ENCODE measurements around the gene DMRTC2.

DNA sequence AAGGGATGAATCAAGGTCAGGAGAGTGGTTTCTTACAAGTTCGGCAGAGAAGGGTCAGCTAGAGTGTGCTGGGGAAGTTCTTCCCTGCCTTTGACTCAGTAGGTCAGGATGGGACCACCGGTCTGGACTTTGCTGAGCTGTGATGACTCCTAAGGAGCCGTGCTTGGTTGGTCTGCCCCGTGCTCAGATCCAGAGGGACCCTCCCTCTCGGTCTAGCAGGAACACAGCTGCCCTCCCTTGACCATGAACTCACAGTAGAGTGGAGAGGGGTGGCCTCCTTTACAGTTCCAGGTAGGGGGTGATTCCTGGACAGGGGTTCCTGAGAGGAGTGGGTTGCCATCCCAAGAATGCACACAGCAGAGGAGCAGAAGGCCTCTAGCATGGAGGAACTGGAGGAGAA lies 19.5 kb downstream of the DMRTC2 start:
- TF ChIP-seq, protein P1, sequence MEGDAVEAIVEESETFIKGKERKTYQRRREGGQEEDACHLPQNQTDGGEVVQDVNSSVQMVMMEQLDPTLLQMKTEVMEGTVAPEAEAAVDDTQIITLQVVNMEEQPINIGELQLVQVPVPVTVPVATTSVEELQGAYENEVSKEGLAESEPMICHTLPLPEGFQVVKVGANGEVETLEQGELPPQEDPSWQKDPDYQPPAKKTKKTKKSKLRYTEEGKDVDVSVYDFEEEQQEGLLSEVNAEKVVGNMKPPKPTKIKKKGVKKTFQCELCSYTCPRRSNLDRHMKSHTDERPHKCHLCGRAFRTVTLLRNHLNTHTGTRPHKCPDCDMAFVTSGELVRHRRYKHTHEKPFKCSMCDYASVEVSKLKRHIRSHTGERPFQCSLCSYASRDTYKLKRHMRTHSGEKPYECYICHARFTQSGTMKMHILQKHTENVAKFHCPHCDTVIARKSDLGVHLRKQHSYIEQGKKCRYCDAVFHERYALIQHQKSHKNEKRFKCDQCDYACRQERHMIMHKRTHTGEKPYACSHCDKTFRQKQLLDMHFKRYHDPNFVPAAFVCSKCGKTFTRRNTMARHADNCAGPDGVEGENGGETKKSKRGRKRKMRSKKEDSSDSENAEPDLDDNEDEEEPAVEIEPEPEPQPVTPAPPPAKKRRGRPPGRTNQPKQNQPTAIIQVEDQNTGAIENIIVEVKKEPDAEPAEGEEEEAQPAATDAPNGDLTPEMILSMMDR (IDR thresholded peaks at IDR 0.05), result no peak
- no peak for TF ChIP-seq POLR2A (IDR thresholded peaks at IDR 0.05)
